Measurements from ENCODE around the gene SLC13A5. TPM values are rescaled to one million over a fixed set of nuclear protein-coding genes. Genes with fewer than 3 reads are reported as not detected.
"Not testable (repeated sequence)": the region's sequence is repeated elsewhere in the genome, so short reads cannot be mapped to it uniquely, and the experiment has no call there.

SLC13A5 gene
- total and polyA plus RNA-seq, 2 donors (not counting 1 experiment from before 2014, with no cell fraction given), result not detected

DNA sequence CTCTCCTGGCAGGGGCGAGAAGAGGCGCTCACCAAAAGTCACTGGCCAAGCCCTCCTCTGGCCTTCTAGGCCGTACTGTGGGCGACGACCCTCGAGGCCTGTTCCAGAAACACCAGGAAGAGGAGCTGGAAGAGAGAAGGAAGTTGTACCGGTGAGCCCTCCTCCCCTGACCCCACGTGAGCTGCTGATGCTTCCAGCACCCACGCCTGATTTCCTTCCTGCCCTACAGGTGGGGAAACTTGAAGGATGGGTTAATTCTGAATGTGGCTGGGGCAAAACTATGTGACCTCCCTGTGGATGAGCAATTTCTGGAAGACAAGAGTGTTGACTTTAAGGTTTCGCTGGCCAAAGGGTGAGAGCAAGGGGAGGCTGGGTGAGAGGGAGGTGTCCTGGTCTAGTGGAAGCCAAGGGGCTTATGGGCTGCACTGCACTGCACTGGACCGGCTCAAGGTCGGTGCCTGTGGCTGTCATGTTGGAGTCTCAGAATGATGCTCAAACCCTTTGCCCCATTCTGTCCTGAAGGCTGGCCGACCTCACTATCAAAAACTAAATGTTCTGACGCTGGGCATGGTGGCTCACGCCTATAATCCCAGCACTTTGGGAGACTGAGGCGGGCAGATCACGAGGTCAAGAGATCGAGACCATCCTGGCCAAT is 55.4 kb downstream of the SLC13A5 start:
- peak overlapping the region in 4 of 5 experiments; percentile 42 to 73 (median 64) for H3K4me3 ChIP-seq (ENCODE audit: control extremely low read depth in 1 of 5, extremely low read depth in 1 of 5, insufficient read depth in 1 of 5, low read depth in 2 of 5, low read length in 4 of 5)
- CTCF ChIA-PET, result interaction anchor here (0.6 to 2.0 kb wide), 3 partner anchors 9 to 253 kb away, joined by 3 to 6 read pairs (median 3); no protein-coding TSS in a partner anchor
- POLR2A ChIA-PET, result interaction anchor here (1.0 kb wide), 1 partner anchor 18 kb away, joined by 3 read pairs; a partner anchor contains a TSS
- no peak for ATAC-seq (ENCODE audit: low read depth)
- no peak for TF ChIP-seq EZH2 (IDR thresholded peaks at IDR 0.05; ENCODE audit: borderline replicate concordance, insufficient read depth, low read depth, low read length, poor library complexity, severe bottlenecking)
- TF ChIP-seq, protein P1, sequence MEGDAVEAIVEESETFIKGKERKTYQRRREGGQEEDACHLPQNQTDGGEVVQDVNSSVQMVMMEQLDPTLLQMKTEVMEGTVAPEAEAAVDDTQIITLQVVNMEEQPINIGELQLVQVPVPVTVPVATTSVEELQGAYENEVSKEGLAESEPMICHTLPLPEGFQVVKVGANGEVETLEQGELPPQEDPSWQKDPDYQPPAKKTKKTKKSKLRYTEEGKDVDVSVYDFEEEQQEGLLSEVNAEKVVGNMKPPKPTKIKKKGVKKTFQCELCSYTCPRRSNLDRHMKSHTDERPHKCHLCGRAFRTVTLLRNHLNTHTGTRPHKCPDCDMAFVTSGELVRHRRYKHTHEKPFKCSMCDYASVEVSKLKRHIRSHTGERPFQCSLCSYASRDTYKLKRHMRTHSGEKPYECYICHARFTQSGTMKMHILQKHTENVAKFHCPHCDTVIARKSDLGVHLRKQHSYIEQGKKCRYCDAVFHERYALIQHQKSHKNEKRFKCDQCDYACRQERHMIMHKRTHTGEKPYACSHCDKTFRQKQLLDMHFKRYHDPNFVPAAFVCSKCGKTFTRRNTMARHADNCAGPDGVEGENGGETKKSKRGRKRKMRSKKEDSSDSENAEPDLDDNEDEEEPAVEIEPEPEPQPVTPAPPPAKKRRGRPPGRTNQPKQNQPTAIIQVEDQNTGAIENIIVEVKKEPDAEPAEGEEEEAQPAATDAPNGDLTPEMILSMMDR (IDR thresholded peaks at IDR 0.05), result no peak
- peak overlapping the region; percentile 86 for H3K4me2 ChIP-seq (replicated peaks; ENCODE audit: low read depth, low read length, poor library complexity, severe bottlenecking)
- Mint-ChIP-seq H3K9me3 (ENCODE audit: insufficient read depth) (no peaks in the 10 kb centered on the region), H3K4me3 (peak overlapping the region; percentile 94), H3K27me3 (no peaks in the 10 kb centered on the region), H3K27ac (peak overlapping the region; percentile 94), H3K4me1 (peaks cover 74% of the 10 kb centered on the region)
- H3K79me2 ChIP-seq (ENCODE audit: control insufficient read depth, insufficient read depth, low read length), result peaks cover 19% of the 10 kb centered on the region
- H3K27ac ChIP-seq (ENCODE audit: low read length in 2 of 2), result peak overlapping the region; percentile 25 to 67
- no peaks in the 10 kb centered on the region for H3K36me3 ChIP-seq (replicated peaks in 1 of 2; ENCODE audit: control extremely low read depth in 1 of 2, control insufficient read depth in 1 of 2, extremely low read depth in 1 of 2, insufficient read depth in 2 of 2, low read length in 1 of 2)
- peak overlapping the region; percentile 75 for H3K9ac ChIP-seq (ENCODE audit: low read length)
- intact Hi-C loops (cut with micrococcal nuclease), result loop anchor here (2.0 to 10.0 kb wide), 4 partner anchors 17 to 1177 kb away; partner anchors contain the start of genes DERL2, KDM6B, KIAA0753 and MIS12
- H3K9me3 ChIP-seq (ENCODE audit: control extremely low read depth in 1 of 3, control insufficient read depth in 2 of 3, insufficient read depth in 1 of 3, low read length in 2 of 3), result peaks cover 0 to 9% (median 0%) of the 10 kb centered on the region in 3 donors
- no peaks in the 10 kb centered on the region for H3K27me3 ChIP-seq (replicated peaks in 1 of 4; ENCODE audit: control extremely low read depth in 1 of 4, control insufficient read depth in 3 of 4, insufficient read depth in 4 of 4, low read length in 3 of 4)
- peak overlapping the region; percentile 79 for H2AFZ ChIP-seq (ENCODE audit: insufficient read depth, low read depth, low read length, poor library complexity, severe bottlenecking)
- DNase-seq, result no peak
- no peaks in the 10 kb centered on the region for H4K20me1 ChIP-seq (ENCODE audit: control insufficient read depth, insufficient read depth, low read length, poor library complexity, severe bottlenecking)
- H3K4me1 ChIP-seq (ENCODE audit: control insufficient read depth in 2 of 2, insufficient read depth in 2 of 2, low read length in 2 of 2), result peaks cover 51 to 80% of the 10 kb centered on the region in 2 donors
- 88% methylated on average over 7 of the region's 18 CpGs for WGBS (ENCODE audit: insufficient coverage)

DNA sequence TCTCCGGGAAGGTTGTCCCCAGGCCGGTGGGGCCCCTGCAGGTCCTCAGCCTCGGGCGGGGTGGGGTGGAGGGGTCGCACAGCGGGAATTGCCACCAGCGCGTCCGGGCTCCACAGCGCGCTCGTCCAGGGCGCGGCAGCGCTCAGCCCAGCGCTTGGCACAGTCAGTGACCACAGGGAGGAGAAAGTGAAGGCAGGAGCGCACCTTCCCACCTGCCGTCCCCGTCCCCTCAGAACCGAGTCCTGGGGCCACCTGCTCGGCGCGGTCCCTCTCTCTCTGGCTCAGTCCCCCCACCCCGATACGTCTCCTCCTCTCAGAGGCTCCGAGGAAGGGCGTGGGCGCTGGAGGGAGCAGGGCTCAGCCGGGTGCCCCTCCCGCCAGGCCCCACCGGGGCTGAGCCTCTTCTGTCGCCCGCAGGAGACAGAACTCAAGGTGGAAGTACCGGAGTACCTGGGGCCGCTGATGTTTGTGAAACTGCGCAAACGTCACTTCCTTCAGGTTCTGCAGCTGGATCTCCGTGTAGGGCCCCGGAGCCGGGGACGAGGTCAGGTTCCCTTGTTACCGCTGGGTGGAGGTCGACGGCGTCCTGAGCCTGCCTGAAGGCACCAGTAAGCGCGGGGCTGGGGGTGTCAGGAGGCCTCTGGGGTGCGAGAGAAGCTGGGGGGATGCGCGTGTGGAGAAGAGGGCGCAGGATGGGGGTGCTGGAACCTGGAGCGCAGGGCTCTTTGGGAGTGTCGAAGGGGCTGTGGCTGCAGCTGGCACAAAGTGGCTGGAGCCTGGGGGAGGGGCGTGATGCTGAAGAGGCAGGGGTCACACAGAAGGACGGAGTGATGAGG is 56.2 kb downstream of the SLC13A5 start:
- not testable (repeated sequence) for H3K9me3 ChIP-seq (ENCODE audit: control extremely low read depth in 1 of 3, control insufficient read depth in 2 of 3, insufficient read depth in 1 of 3, low read length in 2 of 3); H3K9me3 Mint-ChIP-seq (ENCODE audit: insufficient read depth); H4K20me1 ChIP-seq (ENCODE audit: control insufficient read depth, insufficient read depth, low read length, poor library complexity, severe bottlenecking); H3K27me3 ChIP-seq (replicated peaks in 1 of 4; ENCODE audit: control extremely low read depth in 1 of 4, control insufficient read depth in 3 of 4, insufficient read depth in 4 of 4, low read length in 3 of 4); H3K27me3 Mint-ChIP-seq; H3K36me3 ChIP-seq (replicated peaks in 1 of 2; ENCODE audit: control extremely low read depth in 1 of 2, control insufficient read depth in 1 of 2, extremely low read depth in 1 of 2, insufficient read depth in 2 of 2, low read length in 1 of 2)
- WGBS (ENCODE audit: insufficient coverage), result 8% methylated on average over 25 of the region's 55 CpGs
- H3K4me1 Mint-ChIP-seq, result peaks cover 74% of the 10 kb centered on the region
- CTCF ChIA-PET, result interaction anchor here (0.6 to 2.0 kb wide), 3 partner anchors 8 to 254 kb away, joined by 3 to 6 read pairs (median 3); no protein-coding TSS in a partner anchor
- ATAC-seq (ENCODE audit: low read depth) (peak; percentile 73), DNase-seq (peak; percentile 85)
- peak overlapping the region; percentile 94 for H3K27ac Mint-ChIP-seq
- H3K4me1 ChIP-seq (ENCODE audit: control insufficient read depth in 2 of 2, insufficient read depth in 2 of 2, low read length in 2 of 2), result peaks cover 51 to 80% of the 10 kb centered on the region in 2 donors
- peaks cover 19% of the 10 kb centered on the region for H3K79me2 ChIP-seq (ENCODE audit: control insufficient read depth, insufficient read depth, low read length)
- POLR2A ChIA-PET, result interaction anchor here (1.0 kb wide), 1 partner anchor 17 kb away, joined by 3 read pairs; a partner anchor contains a TSS
- peak overlapping the region; percentile 25 to 67 for H3K27ac ChIP-seq (ENCODE audit: low read length in 2 of 2)
- H3K4me3 Mint-ChIP-seq, result peak overlapping the region; percentile 94
- H3K4me2 ChIP-seq (replicated peaks; ENCODE audit: low read depth, low read length, poor library complexity, severe bottlenecking), result peak overlapping the region; percentile 86
- peak overlapping the region; percentile 79 for H2AFZ ChIP-seq (ENCODE audit: insufficient read depth, low read depth, low read length, poor library complexity, severe bottlenecking)
- peak overlapping the region; percentile 75 for H3K9ac ChIP-seq (ENCODE audit: low read length)
- peak overlapping the region in 4 of 5 experiments; percentile 42 to 73 (median 64) for H3K4me3 ChIP-seq (ENCODE audit: control extremely low read depth in 1 of 5, extremely low read depth in 1 of 5, insufficient read depth in 1 of 5, low read depth in 2 of 5, low read length in 4 of 5)
- intact Hi-C loops (cut with micrococcal nuclease), result loop anchor here (2.0 to 10.0 kb wide), 4 partner anchors 16 to 1178 kb away; partner anchors contain the start of genes DERL2, KDM6B, KIAA0753 and MIS12

DNA sequence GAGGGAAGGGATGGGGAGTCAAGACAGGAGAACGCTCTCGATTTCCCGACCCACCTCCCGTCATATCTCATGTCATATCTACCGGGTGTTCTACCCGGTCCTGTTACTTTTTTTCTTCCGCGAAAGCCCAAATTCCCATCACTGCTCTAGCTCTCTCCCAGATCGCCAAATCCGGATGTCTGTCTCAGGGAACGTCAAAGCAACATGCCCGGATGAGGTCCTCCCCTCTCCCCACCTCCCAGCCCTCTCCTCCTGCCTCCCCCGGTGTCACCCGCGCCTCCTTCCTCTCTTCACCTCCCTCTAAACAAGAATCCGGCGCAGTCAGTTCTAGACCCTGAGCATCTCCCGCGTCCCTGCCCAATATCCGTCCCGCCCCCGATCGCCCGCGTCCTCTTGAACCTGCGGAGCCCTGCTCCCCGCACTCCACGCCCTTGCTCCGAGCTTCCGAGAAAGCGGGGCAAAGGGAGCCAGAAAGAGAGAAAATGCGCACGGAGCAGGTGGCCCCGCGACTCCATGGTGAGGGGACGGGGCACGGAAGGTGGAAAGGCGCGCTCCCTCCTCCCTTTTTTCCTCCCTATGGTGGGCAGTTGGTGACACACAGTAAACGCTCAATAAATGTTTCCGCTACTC is 57.3 kb downstream of the SLC13A5 start:
- CTCF ChIA-PET; H4K20me1 ChIP-seq (ENCODE audit: control insufficient read depth, insufficient read depth, low read length, poor library complexity, severe bottlenecking); POLR2A ChIA-PET; H3K4me2 ChIP-seq (replicated peaks; ENCODE audit: low read depth, low read length, poor library complexity, severe bottlenecking); H3K36me3 ChIP-seq (replicated peaks in 1 of 2; ENCODE audit: control extremely low read depth in 1 of 2, control insufficient read depth in 1 of 2, extremely low read depth in 1 of 2, insufficient read depth in 2 of 2, low read length in 1 of 2); H3K9me3 Mint-ChIP-seq (ENCODE audit: insufficient read depth); H3K9me3 ChIP-seq (ENCODE audit: control extremely low read depth in 1 of 3, control insufficient read depth in 2 of 3, insufficient read depth in 1 of 3, low read length in 2 of 3); H3K27me3 ChIP-seq (replicated peaks in 1 of 4; ENCODE audit: control extremely low read depth in 1 of 4, control insufficient read depth in 3 of 4, insufficient read depth in 4 of 4, low read length in 3 of 4); ATAC-seq (ENCODE audit: low read depth); H2AFZ ChIP-seq (ENCODE audit: insufficient read depth, low read depth, low read length, poor library complexity, severe bottlenecking); H3K27me3 Mint-ChIP-seq; H3K27ac ChIP-seq (ENCODE audit: low read length in 2 of 2): not testable (repeated sequence)
- Histone ChIP-seq H3K4me1 (ENCODE audit: control insufficient read depth in 2 of 2, insufficient read depth in 2 of 2, low read length in 2 of 2) (peaks cover 43 to 74% of the 10 kb centered on the region in 2 donors), H3K4me3 (ENCODE audit: control extremely low read depth in 1 of 5, extremely low read depth in 1 of 5, insufficient read depth in 1 of 5, low read depth in 2 of 5, low read length in 4 of 5) (peak overlapping the region in 2 of 5 experiments; percentile 38 to 39), H3K9ac (ENCODE audit: low read length) (peak overlapping the region; percentile 27), H3K79me2 (ENCODE audit: control insufficient read depth, insufficient read depth, low read length) (peaks cover 21% of the 10 kb centered on the region)
- Mint-ChIP-seq H3K27ac (peak overlapping the region; percentile 74), H3K4me1 (peaks cover 70% of the 10 kb centered on the region), H3K4me3 (peak overlapping the region; percentile 82)
- 3% methylated on average over 7 of the region's 41 CpGs for WGBS (ENCODE audit: insufficient coverage)
- peak; percentile 7 for DNase-seq
- intact Hi-C loops (cut with micrococcal nuclease), result loop anchor here (2.0 to 10.0 kb wide), 4 partner anchors 15 to 1179 kb away; partner anchors contain the start of genes DERL2, KDM6B, KIAA0753 and MIS12

Measured in B cell (primary cell).